Astrocyte (in vitro differentiated cells and primary cell): ENCODE measurements around the gene MN1. TPM values are rescaled to one million over a fixed set of nuclear protein-coding genes. Genes with fewer than 3 reads are reported as not detected.

Source experiments
- DNase-seq: peaks from one replicate; pipeline ENCODE4 v3.0.0-alpha.2; 2010; ENCODE audit warnings: low read depth
- FAIRE-seq: peaks from 2 replicates; lab custom pipeline; 2011; peaks lifted over from hg19 to GRCh38; lab: Jason Lieb, UNC
- H2AFZ ChIP-seq: 2 replicates; pipeline ENCODE4 v1.6.0; 2012; ENCODE audit warnings: low read depth, low read length, inconsistent platforms
- H3K27ac ChIP-seq: 2 replicates; pipeline ENCODE4 v1.5.1; 2011; ENCODE audit warnings: low read depth, low read length, inconsistent platforms
- H3K27me3 ChIP-seq: 2 replicates; pipeline ENCODE4 v1.6.0; 2011; ENCODE audit warnings: low read length, inconsistent platforms; ENCODE audit not compliant: insufficient read depth
- H3K36me3 ChIP-seq: 2 replicates; pipeline ENCODE4 v1.5.1; 2011; ENCODE audit warnings: low read length, inconsistent platforms; ENCODE audit not compliant: insufficient read depth
- H3K4me1 ChIP-seq: 2 replicates; pipeline ENCODE4 v1.5.1; 2011; ENCODE audit warnings: low read length, inconsistent platforms; ENCODE audit not compliant: insufficient read depth
- H3K4me2 ChIP-seq: 2 replicates; pipeline ENCODE4 v1.6.0; 2012; ENCODE audit warnings: low read length, inconsistent platforms
- H3K4me3 ChIP-seq: 2 replicates; pipeline ENCODE4 v1.5.1; 2011; ENCODE audit warnings: low read depth, mild to moderate bottlenecking, low read length, inconsistent platforms; ENCODE audit not compliant: insufficient read depth
- H3K79me2 ChIP-seq: 2 replicates; pipeline ENCODE4 v1.6.0; 2012; ENCODE audit warnings: mild to moderate bottlenecking, low read length, inconsistent platforms; ENCODE audit not compliant: insufficient read depth
- H3K9ac ChIP-seq: 2 replicates; pipeline ENCODE4 v1.6.0; 2012; ENCODE audit warnings: mild to moderate bottlenecking, low read length, inconsistent platforms
- H3K9me3 ChIP-seq: 2 replicates; pipeline ENCODE4 v1.5.1; 2012; ENCODE audit warnings: low read depth, mild to moderate bottlenecking, low read length, inconsistent platforms; ENCODE audit not compliant: insufficient read depth
- H4K20me1 ChIP-seq: 2 replicates; pipeline ENCODE4 v1.6.0; 2012; ENCODE audit warnings: low read length, inconsistent platforms; ENCODE audit not compliant: insufficient read depth
- H3K27ac Mint-ChIP-seq: one replicate; pipeline ENCODE4 v1.8.0; 2021; ENCODE audit warnings: mild to moderate bottlenecking, mixed read lengths; ENCODE audit not compliant: unreplicated experiment
- H3K27me3 Mint-ChIP-seq: one replicate; pipeline ENCODE4 v1.8.0; 2021; ENCODE audit warnings: low read depth, mixed read lengths; ENCODE audit not compliant: unreplicated experiment
- H3K36me3 Mint-ChIP-seq: one replicate; pipeline ENCODE4 v1.8.0; 2021; ENCODE audit warnings: low read depth, mixed read lengths; ENCODE audit not compliant: unreplicated experiment
- H3K4me1 Mint-ChIP-seq: one replicate; pipeline ENCODE4 v1.8.0; 2021; ENCODE audit warnings: low read depth, mixed read lengths; ENCODE audit not compliant: unreplicated experiment
- H3K4me3 Mint-ChIP-seq: one replicate; pipeline ENCODE4 v1.8.0; 2021; ENCODE audit warnings: mild to moderate bottlenecking, moderate library complexity, mixed read lengths; ENCODE audit not compliant: unreplicated experiment
- H3K9me3 Mint-ChIP-seq: one replicate; pipeline ENCODE4 v1.8.0; 2021; ENCODE audit warnings: mild to moderate bottlenecking, mixed read lengths; ENCODE audit not compliant: unreplicated experiment
- CTCF ChIP-seq: IDR thresholded peaks from 2 replicates; pipeline ENCODE4 v1.5.1; 2011; ENCODE audit warnings: low read depth, mild to moderate bottlenecking, inconsistent platforms, low read length, moderate library complexity; ENCODE audit not compliant: insufficient read depth
- EZH2 ChIP-seq: IDR thresholded peaks from 2 replicates; pipeline ENCODE4 v1.6.1; 2012; ENCODE audit warnings: mild to moderate bottlenecking, low read length, inconsistent platforms; ENCODE audit not compliant: insufficient read depth
- total RNA-seq: library from RNA; stranded (reverse); gene quantifications from 2 replicates; pipeline ENCODE4 v1.2.1, GENCODE V29; 2021

Gene MN1
- total RNA-seq, 1 donor from 2014 or later = 98.6 TPM

- Histone ChIP-seq H3K36me3 (no peaks in the 10 kb centered on the region), H3K27me3 (no peaks in the 10 kb centered on the region), H3K4me2 (no peak overlapping the region), H2AFZ (no peak overlapping the region), H3K79me2 (no peaks in the 10 kb centered on the region), H3K9ac (no peak overlapping the region), H3K9me3 (peaks cover 3% of the 10 kb centered on the region), H4K20me1 (no peaks in the 10 kb centered on the region), H3K27ac (no peak overlapping the region), H3K4me1 (peaks cover 9% of the 10 kb centered on the region), H3K4me3 (no peak overlapping the region)
- no peaks in the 10 kb centered on the region for H3K36me3 Mint-ChIP-seq
- FAIRE-seq (no peak), DNase-seq (no peak)
- H3K9me3 Mint-ChIP-seq = peaks cover 6% of the 10 kb centered on the region
- H3K4me3 Mint-ChIP-seq = no peak overlapping the region
- H3K27me3 Mint-ChIP-seq = peaks cover 9% of the 10 kb centered on the region
- no peak overlapping the region for H3K27ac Mint-ChIP-seq
- H3K4me1 Mint-ChIP-seq = peaks cover 17% of the 10 kb centered on the region
- TF ChIP-seq CTCF = no peak
- no peak for TF ChIP-seq EZH2
Observed at GRCh38 chr22:27713461-27713860, 88.1 kb downstream of the MN1 start.

GRCh38 chr22:27711756-27712155 lies 89.8 kb downstream of the MN1 start:
- Mint-ChIP-seq H3K36me3 (no peaks in the 10 kb centered on the region), H3K27me3 (peaks cover 11% of the 10 kb centered on the region), H3K4me3 (no peak overlapping the region), H3K27ac (no peak overlapping the region), H3K9me3 (peaks cover 6% of the 10 kb centered on the region), H3K4me1 (peaks cover 9% of the 10 kb centered on the region)
- Histone ChIP-seq H3K27ac (no peak overlapping the region), H4K20me1 (no peaks in the 10 kb centered on the region), H3K9ac (no peak overlapping the region), H3K4me2 (no peak overlapping the region), H3K79me2 (no peaks in the 10 kb centered on the region), H2AFZ (no peak overlapping the region), H3K27me3 (no peaks in the 10 kb centered on the region), H3K4me1 (no peaks in the 10 kb centered on the region), H3K4me3 (no peak overlapping the region), H3K36me3 (no peaks in the 10 kb centered on the region), H3K9me3 (peaks cover 3% of the 10 kb centered on the region)
- DNase-seq = no peak
- FAIRE-seq = no peak
- TF ChIP-seq EZH2 = no peak
- TF ChIP-seq CTCF = no peak

- Histone ChIP-seq H3K36me3 (no peaks in the 10 kb centered on the region), H3K27ac (no peak overlapping the region), H3K9me3 (peaks cover under 1% of the 10 kb centered on the region), H3K79me2 (no peaks in the 10 kb centered on the region), H3K4me2 (no peak overlapping the region), H4K20me1 (no peaks in the 10 kb centered on the region), H3K4me3 (no peak overlapping the region), H2AFZ (no peak overlapping the region), H3K27me3 (peaks cover 4% of the 10 kb centered on the region), H3K4me1 (no peaks in the 10 kb centered on the region), H3K9ac (no peak overlapping the region)
- FAIRE-seq (no peak), DNase-seq (no peak)
- peaks cover 16% of the 10 kb centered on the region for H3K27me3 Mint-ChIP-seq
- TF ChIP-seq CTCF (no peak), EZH2 (no peak)
- peaks cover 6% of the 10 kb centered on the region for H3K9me3 Mint-ChIP-seq
- no peaks in the 10 kb centered on the region for H3K36me3 Mint-ChIP-seq
- H3K4me3 Mint-ChIP-seq = no peak overlapping the region
- no peak overlapping the region for H3K27ac Mint-ChIP-seq
- peaks cover 9% of the 10 kb centered on the region for H3K4me1 Mint-ChIP-seq
Observed at GRCh38 chr22:27711012-27711411, 90.5 kb downstream of the MN1 start.
